ENCODE results near the gene PPARD.

DNA sequence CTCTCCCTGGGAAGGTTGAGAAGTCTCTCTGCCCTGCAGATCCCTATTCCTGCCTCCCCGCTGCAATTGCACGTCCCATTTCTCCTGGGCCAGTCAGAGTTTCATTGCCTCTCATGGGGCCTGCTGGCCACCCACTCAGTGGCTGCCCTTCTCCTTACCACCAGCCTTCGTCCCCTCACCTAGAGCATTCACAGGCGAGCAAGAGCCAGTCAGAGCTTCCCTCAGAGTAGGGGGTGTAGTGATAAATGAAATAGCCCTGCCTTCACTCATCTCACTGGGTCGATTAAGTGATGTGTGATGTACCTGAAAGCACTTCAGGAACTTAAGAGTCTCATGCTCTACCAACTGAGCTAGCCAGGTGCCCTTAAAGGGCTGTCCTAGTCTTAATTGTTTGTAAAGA lies 57.8 kb downstream of the PPARD start:
- TF ChIP-seq, protein P1, sequence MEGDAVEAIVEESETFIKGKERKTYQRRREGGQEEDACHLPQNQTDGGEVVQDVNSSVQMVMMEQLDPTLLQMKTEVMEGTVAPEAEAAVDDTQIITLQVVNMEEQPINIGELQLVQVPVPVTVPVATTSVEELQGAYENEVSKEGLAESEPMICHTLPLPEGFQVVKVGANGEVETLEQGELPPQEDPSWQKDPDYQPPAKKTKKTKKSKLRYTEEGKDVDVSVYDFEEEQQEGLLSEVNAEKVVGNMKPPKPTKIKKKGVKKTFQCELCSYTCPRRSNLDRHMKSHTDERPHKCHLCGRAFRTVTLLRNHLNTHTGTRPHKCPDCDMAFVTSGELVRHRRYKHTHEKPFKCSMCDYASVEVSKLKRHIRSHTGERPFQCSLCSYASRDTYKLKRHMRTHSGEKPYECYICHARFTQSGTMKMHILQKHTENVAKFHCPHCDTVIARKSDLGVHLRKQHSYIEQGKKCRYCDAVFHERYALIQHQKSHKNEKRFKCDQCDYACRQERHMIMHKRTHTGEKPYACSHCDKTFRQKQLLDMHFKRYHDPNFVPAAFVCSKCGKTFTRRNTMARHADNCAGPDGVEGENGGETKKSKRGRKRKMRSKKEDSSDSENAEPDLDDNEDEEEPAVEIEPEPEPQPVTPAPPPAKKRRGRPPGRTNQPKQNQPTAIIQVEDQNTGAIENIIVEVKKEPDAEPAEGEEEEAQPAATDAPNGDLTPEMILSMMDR (IDR thresholded peaks at IDR 0.05), result no peak
- no peak for TF ChIP-seq POLR2A (IDR thresholded peaks at IDR 0.05)

Measured in thyroid gland (tissue), 4 donors.